Right atrium auricular region (tissue), 2 donors: ENCODE data around the gene SPAG8. TPM values are rescaled to one million over a fixed set of nuclear protein-coding genes. Genes with fewer than 3 reads are reported as not detected.

Experiments used
- DNase-seq: peaks from one replicate; pipeline ENCODE4 v3.0.0-alpha.2; 2019; ENCODE audit warnings: low spot score
- H3K27ac ChIP-seq, 2 donors: fragments of 200-600 bp; sonication (generic); 1 replicate in 1 of 2; 2 replicates in 1 of 2; pipeline ENCODE4 v1.5.1; 2016 to 2019
- H3K27me3 ChIP-seq, 2 donors: fragments of 200-600 bp; sonication (generic); one replicate each; pipeline versions ENCODE4 v1.5.1 to v1.6.0; 2017 to 2019
- H3K36me3 ChIP-seq: fragments of 200-600 bp; sonication (generic); one replicate; pipeline ENCODE4 v1.5.1; 2016
- H3K4me1 ChIP-seq, 2 donors: fragments of 200-600 bp; sonication (generic); one replicate each; pipeline versions ENCODE4 v1.5.1 to v1.6.0; 2017 to 2019
- H3K4me3 ChIP-seq, 2 donors: fragments of 200-600 bp; sonication (generic); 1 replicate in 1 of 2; 2 replicates in 1 of 2; pipeline ENCODE4 v1.5.1; 2017 to 2019; ENCODE audit warnings: mild to moderate bottlenecking in 1 of 2, moderate library complexity in 1 of 2
- H3K9me3 ChIP-seq, 2 donors: fragments of 200-600 bp; sonication (generic); one replicate each; pipeline ENCODE4 v1.5.1; 2019
- total RNA-seq, 2 donors: library from RNA; depleted of rRNA; stranded (reverse); fragments of >200 nt; gene quantifications; one replicate each; pipeline ENCODE4 v1.1.0, GENCODE V29; 2016
- TF ChIP-seq, protein P1 (sequence below), 2 donors: fragments of 200-600 bp; sonication (generic); IDR thresholded peaks; one replicate each; pipeline ENCODE4 v1.5.1; 2019; ENCODE audit warnings: antibody characterized with exemption in 2 of 2

Gene SPAG8, protein sequence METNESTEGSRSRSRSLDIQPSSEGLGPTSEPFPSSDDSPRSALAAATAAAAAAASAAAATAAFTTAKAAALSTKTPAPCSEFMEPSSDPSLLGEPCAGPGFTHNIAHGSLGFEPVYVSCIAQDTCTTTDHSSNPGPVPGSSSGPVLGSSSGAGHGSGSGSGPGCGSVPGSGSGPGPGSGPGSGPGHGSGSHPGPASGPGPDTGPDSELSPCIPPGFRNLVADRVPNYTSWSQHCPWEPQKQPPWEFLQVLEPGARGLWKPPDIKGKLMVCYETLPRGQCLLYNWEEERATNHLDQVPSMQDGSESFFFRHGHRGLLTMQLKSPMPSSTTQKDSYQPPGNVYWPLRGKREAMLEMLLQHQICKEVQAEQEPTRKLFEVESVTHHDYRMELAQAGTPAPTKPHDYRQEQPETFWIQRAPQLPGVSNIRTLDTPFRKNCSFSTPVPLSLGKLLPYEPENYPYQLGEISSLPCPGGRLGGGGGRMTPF
- total RNA-seq: 1 to 10 TPM; 1.6 to 4.1 TPM

GRCh38 chr9:35812025-35812602 lies at the start of gene SPAG8:
Gene SPAG8 (minus strand): TSS chr9:35812262. CDS start chr9:35812147, 115 bp downstream.
- Histone ChIP-seq H3K27me3 (no peaks in the 10 kb centered on the region), H3K9me3 (no peaks in the 10 kb centered on the region), H3K4me3 (peak within 1 kb of the TSS; percentile 44 to 56), H3K27ac (peak within 1 kb of the TSS; percentile 77 to 98), H3K4me1 (peaks cover 0 to 35% of the 10 kb centered on the region in 2 donors), H3K36me3 (peaks cover 10% of the 10 kb centered on the region)
- TF ChIP-seq, protein P1, sequence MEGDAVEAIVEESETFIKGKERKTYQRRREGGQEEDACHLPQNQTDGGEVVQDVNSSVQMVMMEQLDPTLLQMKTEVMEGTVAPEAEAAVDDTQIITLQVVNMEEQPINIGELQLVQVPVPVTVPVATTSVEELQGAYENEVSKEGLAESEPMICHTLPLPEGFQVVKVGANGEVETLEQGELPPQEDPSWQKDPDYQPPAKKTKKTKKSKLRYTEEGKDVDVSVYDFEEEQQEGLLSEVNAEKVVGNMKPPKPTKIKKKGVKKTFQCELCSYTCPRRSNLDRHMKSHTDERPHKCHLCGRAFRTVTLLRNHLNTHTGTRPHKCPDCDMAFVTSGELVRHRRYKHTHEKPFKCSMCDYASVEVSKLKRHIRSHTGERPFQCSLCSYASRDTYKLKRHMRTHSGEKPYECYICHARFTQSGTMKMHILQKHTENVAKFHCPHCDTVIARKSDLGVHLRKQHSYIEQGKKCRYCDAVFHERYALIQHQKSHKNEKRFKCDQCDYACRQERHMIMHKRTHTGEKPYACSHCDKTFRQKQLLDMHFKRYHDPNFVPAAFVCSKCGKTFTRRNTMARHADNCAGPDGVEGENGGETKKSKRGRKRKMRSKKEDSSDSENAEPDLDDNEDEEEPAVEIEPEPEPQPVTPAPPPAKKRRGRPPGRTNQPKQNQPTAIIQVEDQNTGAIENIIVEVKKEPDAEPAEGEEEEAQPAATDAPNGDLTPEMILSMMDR (IDR thresholded peaks at IDR 0.05): no peak
- peak; percentile 96 for DNase-seq

DNA sequence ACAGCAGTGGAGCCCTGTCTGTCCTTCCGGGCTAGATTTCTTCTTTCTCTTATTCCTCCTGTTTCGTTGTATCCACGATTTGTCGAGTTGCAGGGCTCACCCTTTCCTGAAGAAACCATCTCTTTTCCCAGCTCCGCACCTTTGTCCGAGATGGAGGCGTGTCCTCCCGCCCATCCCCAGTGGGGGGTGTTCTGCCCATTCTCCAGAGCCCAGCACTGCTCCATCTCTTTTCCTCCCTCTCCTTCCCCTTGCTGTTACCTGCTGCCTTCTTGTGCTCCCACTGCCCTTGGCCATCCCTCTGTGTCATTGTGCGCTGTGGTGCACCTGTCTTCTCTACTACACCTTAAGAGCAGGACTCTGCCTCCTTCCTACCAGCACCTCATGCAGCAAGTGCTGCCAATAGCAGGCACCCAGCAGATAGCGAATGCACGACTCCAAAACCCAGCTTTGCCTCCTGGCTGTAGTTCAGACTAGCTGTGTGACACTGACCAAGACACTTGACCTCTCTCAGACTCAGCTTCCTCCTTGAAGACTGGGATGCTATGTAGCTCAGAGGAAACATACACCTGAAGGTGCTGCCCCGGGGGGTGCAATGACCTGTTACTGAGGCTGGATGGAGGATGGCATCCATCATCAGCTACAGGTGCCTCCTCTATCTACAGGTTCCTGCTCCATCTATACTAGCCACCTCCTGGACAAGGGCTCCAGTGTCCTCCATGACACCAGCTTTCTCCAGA lies 49.3 kb upstream of the SPAG8 start:
- Histone ChIP-seq H3K36me3 (no peaks in the 10 kb centered on the region), H3K4me3 (no peak overlapping the region), H3K27ac (no peak overlapping the region), H3K9me3 (no peaks in the 10 kb centered on the region), H3K4me1 (peaks cover 0 to 5% of the 10 kb centered on the region in 2 donors), H3K27me3 (no peaks in the 10 kb centered on the region)
- no peak for DNase-seq
- TF ChIP-seq, protein P1 (IDR thresholded peaks at IDR 0.05): no peak

DNA sequence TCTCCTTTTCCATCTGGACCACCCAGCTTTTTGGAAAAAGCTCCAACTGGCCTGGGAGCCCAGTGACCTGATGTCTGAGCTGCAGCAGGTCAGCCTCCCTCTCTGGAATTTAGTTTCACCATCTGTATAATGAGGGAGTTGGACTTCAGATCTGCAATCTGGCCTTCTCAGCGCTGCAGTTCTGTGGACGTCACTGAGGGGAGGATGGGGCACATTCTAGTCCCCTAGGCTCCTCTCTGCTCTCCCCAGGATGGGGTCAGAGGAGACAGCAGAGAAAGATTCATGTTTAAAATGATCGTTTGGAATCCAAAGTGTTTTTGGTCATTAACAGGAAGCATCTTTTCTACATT lies 47.9 kb upstream of the SPAG8 start:
- no peak overlapping the region for H3K4me3 ChIP-seq

GRCh38 chr9:35859310-35859989 lies 47.4 kb upstream of the SPAG8 start:
- Histone ChIP-seq H3K36me3 (no peaks in the 10 kb centered on the region), H3K27ac (no peak overlapping the region), H3K9me3 (no peaks in the 10 kb centered on the region), H3K4me3 (no peak overlapping the region), H3K4me1 (peaks cover 0 to 5% of the 10 kb centered on the region in 2 donors), H3K27me3 (no peaks in the 10 kb centered on the region)
- peak; percentile 59 for DNase-seq
- TF ChIP-seq, protein P1 (IDR thresholded peaks at IDR 0.05): no peak

More for the DNA sequence above, 47.9 kb upstream of the SPAG8 start:
- no peak overlapping the region for H3K27ac ChIP-seq
- DNase-seq: peak; percentile 42
- H3K4me1 ChIP-seq: peaks cover 0 to 5% of the 10 kb centered on the region in 2 donors
- no peaks in the 10 kb centered on the region for H3K36me3 ChIP-seq
- TF ChIP-seq, protein P1 (IDR thresholded peaks at IDR 0.05): no peak
- no peaks in the 10 kb centered on the region for H3K9me3 ChIP-seq
- no peaks in the 10 kb centered on the region for H3K27me3 ChIP-seq

- H3K9me3 ChIP-seq: no peaks in the 10 kb centered on the region
- H3K27ac ChIP-seq: no peak overlapping the region
- no peaks in the 10 kb centered on the region for H3K27me3 ChIP-seq
- peaks cover 0 to 5% of the 10 kb centered on the region in 2 donors for H3K4me1 ChIP-seq
- DNase-seq: no peak
- peaks cover 6% of the 10 kb centered on the region for H3K36me3 ChIP-seq
- TF ChIP-seq, protein P1 (IDR thresholded peaks at IDR 0.05): no peak
- H3K4me3 ChIP-seq: no peak overlapping the region
These were observed 46.4 kb upstream of the SPAG8 start for GRCh38 chr9:35858458-35858857.
